Epithelial cell of proximal tubule (primary cell): ENCODE data around the gene CNOT9. TPM values are rescaled to one million over a fixed set of nuclear protein-coding genes. Genes with fewer than 3 reads are reported as not detected.

Experiments used
- DNase-seq: peaks from one replicate; pipeline ENCODE4 v3.0.0-alpha.2; 2011; ENCODE audit warnings: low read depth
- H3K4me3 ChIP-seq: 2 replicates; pipeline ENCODE4 v1.5.1; 2011; ENCODE audit warnings: low read depth, mild to moderate bottlenecking, low read length
- CTCF ChIP-seq: conservative IDR thresholded peaks from 2 replicates; pipeline ENCODE4 v1.5.1; 2012; ENCODE audit warnings: low read depth, mild to moderate bottlenecking, low read length
- total RNA-seq: library from RNA; depleted of rRNA; stranded (reverse); fragments of >200 nt; gene quantifications from 2 replicates; pipeline ENCODE4 v1.2.3, GENCODE V29; 2015

CNOT9 gene
- total RNA-seq, 1 donor from 2014 or later: 56.8 TPM

GRCh38 chr2:218643751-218644310, 75.2 kb downstream of the CNOT9 start:
- no peak overlapping the region for H3K4me3 ChIP-seq
- no peak for TF ChIP-seq CTCF
- no peak for DNase-seq

GRCh38 chr2:218644721-218645120, 76.1 kb downstream of the CNOT9 start:
- no peak for DNase-seq
- no peak overlapping the region for H3K4me3 ChIP-seq
- peak; percentile 67 for TF ChIP-seq CTCF

- TF ChIP-seq CTCF: no peak
- no peak overlapping the region for H3K4me3 ChIP-seq
- peak; percentile 97 for DNase-seq
Observed at GRCh38 chr2:218645126-218645525, 76.5 kb downstream of the CNOT9 start.

Other genes starting within 250 kb of the CNOT9 start
- not detected in 2 replicates for gene CATIP, start 212.0 kb upstream of the CNOT9 start, total RNA-seq
- gene SLC11A1, start 186.6 kb upstream of the CNOT9 start, total RNA-seq: 0.22 TPM in 1 of 2 replicates, not detected in the other
- gene CTDSP1, start 169.0 kb upstream of the CNOT9 start, total RNA-seq: 49.0 and 65.5 TPM in 2 replicates
- not detected in 2 replicates for gene VIL1, start 149.7 kb upstream of the CNOT9 start, total RNA-seq
- 6.8 and 14.9 TPM in 2 replicates for gene USP37, start 488 bp upstream of the CNOT9 start, total RNA-seq
- 0.29 and 0.58 TPM in 2 replicates for gene PLCD4, start 39.1 kb downstream of the CNOT9 start, total RNA-seq
- 16.0 and 17.6 TPM in 2 replicates for gene ZNF142, start 90.8 kb downstream of the CNOT9 start, total RNA-seq
- gene BCS1L, start 90.8 kb downstream of the CNOT9 start, total RNA-seq: 38.2 and 62.1 TPM in 2 replicates
- gene RNF25, start 103.2 kb downstream of the CNOT9 start, total RNA-seq: 23.1 and 32.6 TPM in 2 replicates
- 9.7 and 16.0 TPM in 2 replicates for gene STK36, start 103.2 kb downstream of the CNOT9 start, total RNA-seq
- gene TTLL4, start 142.0 kb downstream of the CNOT9 start, total RNA-seq: 20.5 and 37.0 TPM in 2 replicates
- 28.6 and 49.0 TPM in 2 replicates for gene CYP27A1, start 213.3 kb downstream of the CNOT9 start, total RNA-seq